Astrocyte (in vitro differentiated cells and primary cell): Measurements from ENCODE around the gene NUFIP2. TPM values are rescaled to one million over a fixed set of nuclear protein-coding genes. Genes with fewer than 3 reads are reported as not detected.

Experiments
- DNase-seq: peaks from one replicate; pipeline ENCODE4 v3.0.0-alpha.2; 2010; ENCODE audit warnings: low read depth
- FAIRE-seq: peaks from 2 replicates; lab custom pipeline; 2011; peaks lifted over from hg19 to GRCh38; lab: Jason Lieb, UNC
- H2AFZ ChIP-seq: 2 replicates; pipeline ENCODE4 v1.6.0; 2012; ENCODE audit warnings: low read depth, low read length, inconsistent platforms
- H3K27ac ChIP-seq: 2 replicates; pipeline ENCODE4 v1.5.1; 2011; ENCODE audit warnings: low read depth, low read length, inconsistent platforms
- H3K27me3 ChIP-seq: 2 replicates; pipeline ENCODE4 v1.6.0; 2011; ENCODE audit warnings: low read length, inconsistent platforms; ENCODE audit not compliant: insufficient read depth
- H3K36me3 ChIP-seq: 2 replicates; pipeline ENCODE4 v1.5.1; 2011; ENCODE audit warnings: low read length, inconsistent platforms; ENCODE audit not compliant: insufficient read depth
- H3K4me1 ChIP-seq: 2 replicates; pipeline ENCODE4 v1.5.1; 2011; ENCODE audit warnings: low read length, inconsistent platforms; ENCODE audit not compliant: insufficient read depth
- H3K4me2 ChIP-seq: 2 replicates; pipeline ENCODE4 v1.6.0; 2012; ENCODE audit warnings: low read length, inconsistent platforms
- H3K4me3 ChIP-seq: 2 replicates; pipeline ENCODE4 v1.5.1; 2011; ENCODE audit warnings: low read depth, mild to moderate bottlenecking, low read length, inconsistent platforms; ENCODE audit not compliant: insufficient read depth
- H3K79me2 ChIP-seq: 2 replicates; pipeline ENCODE4 v1.6.0; 2012; ENCODE audit warnings: mild to moderate bottlenecking, low read length, inconsistent platforms; ENCODE audit not compliant: insufficient read depth
- H3K9ac ChIP-seq: 2 replicates; pipeline ENCODE4 v1.6.0; 2012; ENCODE audit warnings: mild to moderate bottlenecking, low read length, inconsistent platforms
- H3K9me3 ChIP-seq: 2 replicates; pipeline ENCODE4 v1.5.1; 2012; ENCODE audit warnings: low read depth, mild to moderate bottlenecking, low read length, inconsistent platforms; ENCODE audit not compliant: insufficient read depth
- H4K20me1 ChIP-seq: 2 replicates; pipeline ENCODE4 v1.6.0; 2012; ENCODE audit warnings: low read length, inconsistent platforms; ENCODE audit not compliant: insufficient read depth
- H3K27ac Mint-ChIP-seq: one replicate; pipeline ENCODE4 v1.8.0; 2021; ENCODE audit warnings: mild to moderate bottlenecking, mixed read lengths; ENCODE audit not compliant: unreplicated experiment
- H3K27me3 Mint-ChIP-seq: one replicate; pipeline ENCODE4 v1.8.0; 2021; ENCODE audit warnings: low read depth, mixed read lengths; ENCODE audit not compliant: unreplicated experiment
- H3K36me3 Mint-ChIP-seq: one replicate; pipeline ENCODE4 v1.8.0; 2021; ENCODE audit warnings: low read depth, mixed read lengths; ENCODE audit not compliant: unreplicated experiment
- H3K4me1 Mint-ChIP-seq: one replicate; pipeline ENCODE4 v1.8.0; 2021; ENCODE audit warnings: low read depth, mixed read lengths; ENCODE audit not compliant: unreplicated experiment
- H3K4me3 Mint-ChIP-seq: one replicate; pipeline ENCODE4 v1.8.0; 2021; ENCODE audit warnings: mild to moderate bottlenecking, moderate library complexity, mixed read lengths; ENCODE audit not compliant: unreplicated experiment
- H3K9me3 Mint-ChIP-seq: one replicate; pipeline ENCODE4 v1.8.0; 2021; ENCODE audit warnings: mild to moderate bottlenecking, mixed read lengths; ENCODE audit not compliant: unreplicated experiment
- EZH2 ChIP-seq: IDR thresholded peaks from 2 replicates; pipeline ENCODE4 v1.6.1; 2012; ENCODE audit warnings: mild to moderate bottlenecking, low read length, inconsistent platforms; ENCODE audit not compliant: insufficient read depth
- total RNA-seq: library from RNA; stranded (reverse); gene quantifications from 2 replicates; pipeline ENCODE4 v1.2.1, GENCODE V29; 2021
- TF ChIP-seq, protein P1 (sequence below): IDR thresholded peaks from 2 replicates; pipeline ENCODE4 v1.5.1; 2011; ENCODE audit warnings: low read depth, mild to moderate bottlenecking, inconsistent platforms, low read length, moderate library complexity; ENCODE audit not compliant: insufficient read depth

The NUFIP2 gene
- total RNA-seq, 1 donor from 2014 or later, result 79.8 TPM

DNA sequence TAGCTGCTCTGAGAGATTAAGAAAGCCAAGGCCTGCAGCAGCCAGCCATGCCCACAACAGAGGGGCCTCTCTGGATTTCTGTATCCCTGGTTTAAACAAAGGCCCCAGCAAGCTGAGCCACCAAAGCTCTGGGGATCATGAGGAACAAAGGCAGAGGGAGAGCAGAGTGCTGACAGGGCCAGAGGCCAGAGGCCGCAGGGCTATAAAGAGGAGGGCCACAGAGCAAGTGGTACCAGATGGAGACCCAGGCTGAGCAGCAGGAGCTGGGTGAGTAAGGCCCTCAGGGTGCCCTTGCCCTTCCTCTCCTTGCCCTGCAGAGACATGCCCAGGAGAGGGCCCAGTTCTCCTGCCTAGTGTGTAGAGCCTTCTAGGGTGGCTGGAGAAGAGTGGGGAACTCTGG lies 47.3 kb downstream of the NUFIP2 start, which contains the start of gene CRYBA1:
Gene CRYBA1, plus strand, starts transcription at position 232 of the 400 bp plus-strand sequence. Its CDS starts 5 bp downstream, at position 237.
- H3K9me3 ChIP-seq, result no peaks in the 10 kb centered on the region
- TF ChIP-seq EZH2, result no peak
- TF ChIP-seq, protein P1, sequence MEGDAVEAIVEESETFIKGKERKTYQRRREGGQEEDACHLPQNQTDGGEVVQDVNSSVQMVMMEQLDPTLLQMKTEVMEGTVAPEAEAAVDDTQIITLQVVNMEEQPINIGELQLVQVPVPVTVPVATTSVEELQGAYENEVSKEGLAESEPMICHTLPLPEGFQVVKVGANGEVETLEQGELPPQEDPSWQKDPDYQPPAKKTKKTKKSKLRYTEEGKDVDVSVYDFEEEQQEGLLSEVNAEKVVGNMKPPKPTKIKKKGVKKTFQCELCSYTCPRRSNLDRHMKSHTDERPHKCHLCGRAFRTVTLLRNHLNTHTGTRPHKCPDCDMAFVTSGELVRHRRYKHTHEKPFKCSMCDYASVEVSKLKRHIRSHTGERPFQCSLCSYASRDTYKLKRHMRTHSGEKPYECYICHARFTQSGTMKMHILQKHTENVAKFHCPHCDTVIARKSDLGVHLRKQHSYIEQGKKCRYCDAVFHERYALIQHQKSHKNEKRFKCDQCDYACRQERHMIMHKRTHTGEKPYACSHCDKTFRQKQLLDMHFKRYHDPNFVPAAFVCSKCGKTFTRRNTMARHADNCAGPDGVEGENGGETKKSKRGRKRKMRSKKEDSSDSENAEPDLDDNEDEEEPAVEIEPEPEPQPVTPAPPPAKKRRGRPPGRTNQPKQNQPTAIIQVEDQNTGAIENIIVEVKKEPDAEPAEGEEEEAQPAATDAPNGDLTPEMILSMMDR, result no peak
- Mint-ChIP-seq H3K27me3 (no peaks in the 10 kb centered on the region), H3K4me1 (peaks cover 12% of the 10 kb centered on the region), H3K36me3 (peaks cover 2% of the 10 kb centered on the region), H3K4me3 (no peak within 1 kb of the TSS), H3K27ac (no peak within 1 kb of the TSS), H3K9me3 (peaks cover 2% of the 10 kb centered on the region)
- no peak for DNase-seq
- H3K9ac ChIP-seq, result no peak within 1 kb of the TSS
- no peak within 1 kb of the TSS for H3K4me2 ChIP-seq
- H3K4me3 ChIP-seq, result no peak within 1 kb of the TSS
- H3K79me2 ChIP-seq, result no peaks in the 10 kb centered on the region
- no peak within 1 kb of the TSS for H2AFZ ChIP-seq
- no peaks in the 10 kb centered on the region for H4K20me1 ChIP-seq
- peaks cover 23% of the 10 kb centered on the region for H3K4me1 ChIP-seq
- no peak within 1 kb of the TSS for H3K27ac ChIP-seq
- H3K27me3 ChIP-seq, result no peaks in the 10 kb centered on the region
- FAIRE-seq, result no peak
- no peaks in the 10 kb centered on the region for H3K36me3 ChIP-seq

- Mint-ChIP-seq H3K36me3 (no peaks in the 10 kb centered on the region), H3K4me1 (peaks cover 16% of the 10 kb centered on the region), H3K9me3 (peaks cover 2% of the 10 kb centered on the region), H3K4me3 (no peak overlapping the region), H3K27me3 (no peaks in the 10 kb centered on the region), H3K27ac (no peak overlapping the region)
- no peaks in the 10 kb centered on the region for H3K27me3 ChIP-seq
- DNase-seq (no peak), FAIRE-seq (no peak)
- H2AFZ ChIP-seq, result no peak overlapping the region
- no peaks in the 10 kb centered on the region for H3K36me3 ChIP-seq
- TF ChIP-seq, protein P1, result no peak
- TF ChIP-seq EZH2, result no peak
- no peaks in the 10 kb centered on the region for H3K9me3 ChIP-seq
- peaks cover 25% of the 10 kb centered on the region for H3K4me1 ChIP-seq
- H3K9ac ChIP-seq, result no peak overlapping the region
- H3K27ac ChIP-seq, result no peak overlapping the region
- H4K20me1 ChIP-seq, result no peaks in the 10 kb centered on the region
- no peak overlapping the region for H3K4me2 ChIP-seq
- H3K79me2 ChIP-seq, result no peaks in the 10 kb centered on the region
- H3K4me3 ChIP-seq, result no peak overlapping the region
These were observed 48.5 kb downstream of the NUFIP2 start for GRCh38 chr17:29245401-29245800.

DNA sequence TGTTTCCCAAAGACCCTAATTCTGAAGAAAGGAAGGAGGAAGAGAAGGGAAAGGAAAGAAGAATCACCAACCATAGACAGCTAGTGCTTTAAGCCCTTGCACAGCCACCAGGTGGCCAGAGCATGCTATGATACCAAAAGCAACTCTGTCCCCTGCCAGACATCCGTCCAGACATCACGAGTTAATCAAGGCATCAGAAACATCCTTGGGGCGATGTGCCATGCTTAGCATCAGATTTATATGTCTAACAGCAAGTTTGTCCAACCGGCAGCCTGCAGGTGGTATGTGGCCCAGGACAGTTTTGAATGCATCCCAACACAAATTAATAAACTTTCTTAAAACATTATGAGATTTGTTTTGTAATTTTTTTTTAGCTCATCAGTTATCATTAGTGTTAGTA lies 50.2 kb downstream of the NUFIP2 start:
- Histone ChIP-seq H3K27me3 (no peaks in the 10 kb centered on the region), H3K79me2 (no peaks in the 10 kb centered on the region), H4K20me1 (no peaks in the 10 kb centered on the region), H2AFZ (peak overlapping the region; percentile 54), H3K4me3 (no peak overlapping the region), H3K36me3 (no peaks in the 10 kb centered on the region), H3K4me2 (no peak overlapping the region), H3K4me1 (peaks cover 24% of the 10 kb centered on the region), H3K9ac (no peak overlapping the region), H3K27ac (no peak overlapping the region), H3K9me3 (no peaks in the 10 kb centered on the region)
- Mint-ChIP-seq H3K27me3 (no peaks in the 10 kb centered on the region), H3K4me3 (no peak overlapping the region), H3K9me3 (no peaks in the 10 kb centered on the region), H3K4me1 (peaks cover 16% of the 10 kb centered on the region), H3K36me3 (no peaks in the 10 kb centered on the region), H3K27ac (no peak overlapping the region)
- no peak for DNase-seq
- TF ChIP-seq, protein P1, result peak; percentile 41
- no peak for TF ChIP-seq EZH2
- no peak for FAIRE-seq
